Colonic mucosa (tissue), 4 donors: ENCODE measurements around the gene MAP6. TPM values are rescaled to one million over a fixed set of nuclear protein-coding genes. Genes with fewer than 3 reads are reported as not detected.

ENCODE experiments used
- DNase-seq: peaks from one replicate; pipeline ENCODE4 v3.0.0-alpha.2; 2020
- H3K27ac ChIP-seq: fragments of 200-600 bp; one replicate; pipeline ENCODE4 v1.8.0; 2021
- H3K27me3 ChIP-seq: fragments of 200-600 bp; one replicate; pipeline ENCODE4 v1.8.0; 2021
- H3K36me3 ChIP-seq: fragments of 200-600 bp; one replicate; pipeline ENCODE4 v1.8.0; 2021
- H3K4me1 ChIP-seq: fragments of 200-600 bp; one replicate; pipeline ENCODE4 v1.8.0; 2021; ENCODE audit warnings: mild to moderate bottlenecking
- H3K4me3 ChIP-seq: fragments of 200-600 bp; one replicate; pipeline ENCODE4 v1.8.0; 2021
- H3K9ac ChIP-seq, 2 donors: one replicate each; pipeline ENCODE4 v1.7.0; 2013; ENCODE audit warnings: control low read depth in 2 of 2, low read depth in 2 of 2, low read length in 2 of 2
- H3K9me3 ChIP-seq: fragments of 200-600 bp; one replicate; pipeline ENCODE4 v1.8.0; 2021
- intact Hi-C: fragments of 100-400 bp; cut with DNase I; formaldehyde crosslinking; loops from one replicate; pipeline ENCODE4 v1.14.1; 2022
- total RNA-seq, 2 donors: library from RNA; stranded (reverse); fragmentation: NEBNext Ultra II Directional in 1 of 2; extraction: Animal tissue kit (Norgen Biotek cat#: 25700) in 1 of 2; gene quantifications; one replicate each; pipeline ENCODE4 v1.2.1, GENCODE V29; 2021
- TF ChIP-seq, protein P1 (sequence below): fragments of 200-600 bp; IDR thresholded peaks from one replicate; pipeline ENCODE4 v1.8.0; 2022; ENCODE audit warnings: antibody characterized with exemption, mild to moderate bottlenecking
- donor health status: healthy.
- donor health status: DM: no; HTN: no; CAD: no.
- donor health status: DM: no; HTN: no; CAD: no.

MAP6 gene
- total RNA-seq, 2 donors from 2014 or later, result 0.79 to 2.6 TPM

DNA sequence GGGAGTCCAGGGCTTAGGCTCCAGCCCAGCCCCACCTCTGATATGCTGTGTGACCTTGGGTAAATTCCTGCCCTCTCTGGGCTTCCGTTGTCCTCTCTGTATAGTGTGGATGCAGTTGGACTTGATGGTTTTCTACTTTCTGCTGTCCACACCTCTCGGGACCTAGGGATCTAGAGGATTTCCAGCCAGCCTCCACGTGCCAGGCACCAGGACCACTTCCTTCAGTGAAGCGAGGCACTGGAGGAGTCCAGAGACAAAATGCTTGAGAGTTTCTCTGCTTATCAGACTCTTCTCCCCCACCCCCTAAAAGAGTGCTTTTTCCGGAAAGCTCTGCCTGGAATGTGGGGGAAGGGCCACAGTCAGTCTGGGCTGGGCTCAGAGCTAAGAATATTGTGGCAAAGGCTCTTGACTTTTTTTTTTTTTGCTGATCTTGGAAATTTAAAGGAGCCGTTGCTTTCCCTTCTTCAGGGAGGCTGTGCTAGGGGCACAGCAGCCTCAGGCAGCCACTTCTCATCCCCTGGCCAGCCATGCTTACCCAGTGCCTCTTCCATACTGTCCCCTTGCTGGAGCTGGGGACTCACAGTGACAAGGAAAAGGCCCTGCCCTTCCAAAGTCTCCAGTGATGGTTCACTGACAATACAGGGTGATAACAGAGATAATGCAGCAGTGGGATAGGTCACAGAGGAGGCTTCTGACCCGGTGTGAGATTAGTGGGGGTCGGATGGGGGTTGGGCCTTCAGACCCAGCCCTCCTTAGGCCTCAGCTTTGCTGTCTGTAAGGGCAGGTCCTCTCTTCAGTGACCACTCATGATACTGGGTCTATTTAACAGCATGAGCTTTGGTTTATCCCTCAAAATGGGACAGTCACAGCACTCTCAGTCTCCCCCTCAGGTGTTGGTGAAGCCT, 109.6 kb downstream of the MAP6 start:
- intact Hi-C loops, result no loop called here
- peak; percentile 62 for DNase-seq
- H3K4me1 ChIP-seq, result peaks cover 16% of the 10 kb centered on the region
- H3K36me3 ChIP-seq, result no peaks in the 10 kb centered on the region
- no peaks in the 10 kb centered on the region for H3K27me3 ChIP-seq
- TF ChIP-seq, protein P1, sequence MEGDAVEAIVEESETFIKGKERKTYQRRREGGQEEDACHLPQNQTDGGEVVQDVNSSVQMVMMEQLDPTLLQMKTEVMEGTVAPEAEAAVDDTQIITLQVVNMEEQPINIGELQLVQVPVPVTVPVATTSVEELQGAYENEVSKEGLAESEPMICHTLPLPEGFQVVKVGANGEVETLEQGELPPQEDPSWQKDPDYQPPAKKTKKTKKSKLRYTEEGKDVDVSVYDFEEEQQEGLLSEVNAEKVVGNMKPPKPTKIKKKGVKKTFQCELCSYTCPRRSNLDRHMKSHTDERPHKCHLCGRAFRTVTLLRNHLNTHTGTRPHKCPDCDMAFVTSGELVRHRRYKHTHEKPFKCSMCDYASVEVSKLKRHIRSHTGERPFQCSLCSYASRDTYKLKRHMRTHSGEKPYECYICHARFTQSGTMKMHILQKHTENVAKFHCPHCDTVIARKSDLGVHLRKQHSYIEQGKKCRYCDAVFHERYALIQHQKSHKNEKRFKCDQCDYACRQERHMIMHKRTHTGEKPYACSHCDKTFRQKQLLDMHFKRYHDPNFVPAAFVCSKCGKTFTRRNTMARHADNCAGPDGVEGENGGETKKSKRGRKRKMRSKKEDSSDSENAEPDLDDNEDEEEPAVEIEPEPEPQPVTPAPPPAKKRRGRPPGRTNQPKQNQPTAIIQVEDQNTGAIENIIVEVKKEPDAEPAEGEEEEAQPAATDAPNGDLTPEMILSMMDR, result no peak
- peak overlapping the region; percentile 79 for H3K27ac ChIP-seq
- H3K4me3 ChIP-seq, result no peak overlapping the region
- peak overlapping the region; percentile 39 to 68 for H3K9ac ChIP-seq
- H3K9me3 ChIP-seq, result no peaks in the 10 kb centered on the region

DNA sequence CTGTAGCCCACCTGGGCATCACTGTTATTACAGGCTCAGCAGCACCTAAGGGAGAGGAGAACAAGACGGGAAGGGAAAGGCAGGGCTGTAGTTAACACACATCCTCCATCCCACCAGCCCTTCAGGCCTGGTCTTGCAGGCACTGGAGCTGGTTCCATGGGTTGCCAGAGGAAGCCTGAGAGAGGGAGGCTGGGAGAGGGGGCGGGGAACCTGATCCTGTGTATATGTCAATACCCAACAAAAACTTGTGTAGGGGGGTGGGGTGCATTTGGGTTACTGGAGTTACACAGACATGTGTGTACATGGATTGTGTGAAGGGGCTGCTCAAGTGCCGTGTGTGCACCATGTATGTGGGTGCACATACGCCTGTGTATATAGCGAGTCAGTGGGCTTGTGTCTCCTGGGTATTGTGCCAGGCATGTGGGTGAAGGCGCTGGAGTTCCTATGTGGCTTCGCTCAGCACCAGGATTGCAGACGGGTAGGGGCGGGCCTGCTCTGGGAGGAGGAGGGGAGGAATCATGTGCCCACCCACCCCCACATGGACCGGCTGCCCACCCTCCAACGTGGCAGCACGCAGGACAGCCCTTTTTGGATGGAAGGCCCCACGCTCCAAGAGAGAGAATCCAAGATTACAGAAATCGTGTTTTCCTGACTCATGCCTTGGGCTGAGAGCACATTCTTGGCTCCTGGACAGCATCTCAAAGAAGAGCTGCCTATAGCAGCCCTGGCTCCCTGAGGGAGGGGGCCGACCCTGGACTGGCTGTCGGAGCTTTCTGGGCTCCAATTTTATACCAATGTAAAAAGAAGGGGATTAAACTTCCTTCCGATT, 111.0 kb downstream of the MAP6 start:
- H3K4me3 ChIP-seq, result no peak overlapping the region
- intact Hi-C loops, result no loop called here
- H3K9me3 ChIP-seq, result no peaks in the 10 kb centered on the region
- H3K4me1 ChIP-seq, result peaks cover 3% of the 10 kb centered on the region
- peak overlapping the region in 1 of 2 donors; percentile 68 for H3K9ac ChIP-seq
- H3K27ac ChIP-seq, result peak overlapping the region; percentile 79
- H3K36me3 ChIP-seq, result no peaks in the 10 kb centered on the region
- no peak for DNase-seq
- TF ChIP-seq, protein P1, result no peak
- no peaks in the 10 kb centered on the region for H3K27me3 ChIP-seq

DNA sequence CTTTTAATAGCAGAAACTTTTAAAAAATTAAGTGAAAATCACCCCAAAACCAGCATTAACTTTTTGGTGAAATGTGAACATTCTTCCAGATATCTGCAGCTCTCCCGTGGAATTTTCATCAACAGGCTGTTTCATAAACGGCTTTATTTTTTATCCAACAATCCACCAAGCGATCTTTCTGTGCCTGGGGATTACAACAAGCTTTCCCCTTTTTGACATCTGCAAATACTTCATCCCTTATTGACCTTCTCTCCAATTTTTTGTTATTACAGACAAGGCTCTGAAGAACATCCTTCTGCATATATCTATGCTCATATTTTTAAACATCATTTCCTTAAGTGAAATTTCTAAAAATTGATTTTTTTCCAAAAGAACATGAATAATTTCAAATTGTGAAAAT, 112.6 kb downstream of the MAP6 start:
- Histone ChIP-seq H3K4me1 (no peaks in the 10 kb centered on the region), H3K4me3 (no peak overlapping the region), H3K27ac (no peak overlapping the region), H3K36me3 (no peaks in the 10 kb centered on the region), H3K9ac (no peak overlapping the region), H3K9me3 (no peaks in the 10 kb centered on the region), H3K27me3 (no peaks in the 10 kb centered on the region)
- no peak for DNase-seq
- intact Hi-C loops, result no loop called here
- TF ChIP-seq, protein P1, result no peak

GRCh38 chr11:75555079-75555811, 113.6 kb downstream of the MAP6 start:
- Histone ChIP-seq H3K36me3 (no peaks in the 10 kb centered on the region), H3K27ac (peak overlapping the region; percentile 77), H3K4me3 (no peak overlapping the region), H3K9ac (no peak overlapping the region), H3K4me1 (no peaks in the 10 kb centered on the region), H3K27me3 (no peaks in the 10 kb centered on the region), H3K9me3 (no peaks in the 10 kb centered on the region)
- TF ChIP-seq, protein P1, result no peak
- no peak for DNase-seq
- intact Hi-C loops, result no loop called here
